Measurements from ENCODE around the gene AFF1. TPM values are rescaled to one million over a fixed set of nuclear protein-coding genes. Genes with fewer than 3 reads are reported as not detected.

The AFF1 gene
- total RNA-seq, 1 experiment from 2014 or later: 61.9 TPM

- BruUV-seq (replicated peaks): no TSS peak
- no peak for DNase-seq (ENCODE audit: unreplicated experiment)
- Mint-ChIP-seq H3K4me1 (ENCODE audit: insufficient read depth, unreplicated experiment) (no peaks in the 10 kb centered on the region), H3K27ac (ENCODE audit: low read depth, unreplicated experiment) (no peak overlapping the region), H3K9me3 (ENCODE audit: unreplicated experiment) (no peaks in the 10 kb centered on the region), H3K4me3 (ENCODE audit: unreplicated experiment) (no peak overlapping the region), H3K27me3 (ENCODE audit: insufficient read depth, unreplicated experiment) (no peaks in the 10 kb centered on the region), H3K36me3 (ENCODE audit: insufficient read depth, unreplicated experiment) (peaks cover 89% of the 10 kb centered on the region)
- CTCF ChIA-PET: interaction anchor here (1.3 kb wide), 1 partner anchor 17 kb away, joined by 3 read pairs; no protein-coding TSS in a partner anchor
- POLR2A ChIA-PET: interaction anchor here (2.5 kb wide), 1 partner anchor 187 kb away, joined by 7 read pairs; no protein-coding TSS in a partner anchor
- TF ChIP-seq, protein P1, sequence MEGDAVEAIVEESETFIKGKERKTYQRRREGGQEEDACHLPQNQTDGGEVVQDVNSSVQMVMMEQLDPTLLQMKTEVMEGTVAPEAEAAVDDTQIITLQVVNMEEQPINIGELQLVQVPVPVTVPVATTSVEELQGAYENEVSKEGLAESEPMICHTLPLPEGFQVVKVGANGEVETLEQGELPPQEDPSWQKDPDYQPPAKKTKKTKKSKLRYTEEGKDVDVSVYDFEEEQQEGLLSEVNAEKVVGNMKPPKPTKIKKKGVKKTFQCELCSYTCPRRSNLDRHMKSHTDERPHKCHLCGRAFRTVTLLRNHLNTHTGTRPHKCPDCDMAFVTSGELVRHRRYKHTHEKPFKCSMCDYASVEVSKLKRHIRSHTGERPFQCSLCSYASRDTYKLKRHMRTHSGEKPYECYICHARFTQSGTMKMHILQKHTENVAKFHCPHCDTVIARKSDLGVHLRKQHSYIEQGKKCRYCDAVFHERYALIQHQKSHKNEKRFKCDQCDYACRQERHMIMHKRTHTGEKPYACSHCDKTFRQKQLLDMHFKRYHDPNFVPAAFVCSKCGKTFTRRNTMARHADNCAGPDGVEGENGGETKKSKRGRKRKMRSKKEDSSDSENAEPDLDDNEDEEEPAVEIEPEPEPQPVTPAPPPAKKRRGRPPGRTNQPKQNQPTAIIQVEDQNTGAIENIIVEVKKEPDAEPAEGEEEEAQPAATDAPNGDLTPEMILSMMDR (IDR thresholded peaks at IDR 0.05; ENCODE audit: unreplicated experiment): no peak
- intact Hi-C loops (cut with micrococcal nuclease): no loop called here
Measured at GRCh38 chr4:87114245-87115062, 179.6 kb downstream of the AFF1 start.

GRCh38 chr4:87116231-87116630 is 181.4 kb downstream of the AFF1 start:
- TF ChIP-seq, protein P1 (IDR thresholded peaks at IDR 0.05; ENCODE audit: unreplicated experiment): no peak
- CTCF ChIA-PET: interaction anchor here (0.6 kb wide), 2 partner anchors 40 to 194 kb away, joined by 3 to 6 read pairs; no protein-coding TSS in a partner anchor
- Mint-ChIP-seq H3K36me3 (ENCODE audit: insufficient read depth, unreplicated experiment) (peaks cover 88% of the 10 kb centered on the region), H3K4me3 (ENCODE audit: unreplicated experiment) (no peak overlapping the region), H3K9me3 (ENCODE audit: unreplicated experiment) (no peaks in the 10 kb centered on the region), H3K27ac (ENCODE audit: low read depth, unreplicated experiment) (no peak overlapping the region), H3K27me3 (ENCODE audit: insufficient read depth, unreplicated experiment) (no peaks in the 10 kb centered on the region), H3K4me1 (ENCODE audit: insufficient read depth, unreplicated experiment) (peaks cover 15% of the 10 kb centered on the region)
- intact Hi-C loops (cut with micrococcal nuclease): no loop called here
- no peak for DNase-seq (ENCODE audit: unreplicated experiment)
- no TSS peak for BruUV-seq (replicated peaks)
- POLR2A ChIA-PET: interaction anchor here (0.6 to 0.9 kb wide), 2 partner anchors 10 to 210 kb away, joined by 3 read pairs; no protein-coding TSS in a partner anchor

- ChIA-PET POLR2A (interaction anchor here (0.8 to 5.8 kb wide), 3 partner anchors 13 to 111 kb away, joined by 3 to 43 read pairs (median 6); no protein-coding TSS in a partner anchor), CTCF (interaction anchor here (0.7 to 6.2 kb wide), 2 partner anchors 118 to 194 kb away, joined by 3 to 35 read pairs; no protein-coding TSS in a partner anchor)
- peaks cover 83% of the 10 kb centered on the region for H3K36me3 Mint-ChIP-seq (ENCODE audit: insufficient read depth, unreplicated experiment)
- no peak overlapping the region for H3K4me3 Mint-ChIP-seq (ENCODE audit: unreplicated experiment)
- no peak overlapping the region for H3K27ac Mint-ChIP-seq (ENCODE audit: low read depth, unreplicated experiment)
- intact Hi-C loops (cut with micrococcal nuclease): no loop called here
- no TSS peak for BruUV-seq (replicated peaks)
- TF ChIP-seq, protein P1 (IDR thresholded peaks at IDR 0.05; ENCODE audit: unreplicated experiment): no peak
- no peaks in the 10 kb centered on the region for H3K9me3 Mint-ChIP-seq (ENCODE audit: unreplicated experiment)
- H3K27me3 Mint-ChIP-seq (ENCODE audit: insufficient read depth, unreplicated experiment): no peaks in the 10 kb centered on the region
- peaks cover 24% of the 10 kb centered on the region for H3K4me1 Mint-ChIP-seq (ENCODE audit: insufficient read depth, unreplicated experiment)
- no peak for DNase-seq (ENCODE audit: unreplicated experiment)
Measured at GRCh38 chr4:87117051-87117731, 182.4 kb downstream of the AFF1 start.

- Mint-ChIP-seq H3K27me3 (ENCODE audit: insufficient read depth, unreplicated experiment) (no peaks in the 10 kb centered on the region), H3K4me1 (ENCODE audit: insufficient read depth, unreplicated experiment) (peaks cover 29% of the 10 kb centered on the region), H3K27ac (ENCODE audit: low read depth, unreplicated experiment) (no peak overlapping the region), H3K36me3 (ENCODE audit: insufficient read depth, unreplicated experiment) (peaks cover 78% of the 10 kb centered on the region), H3K4me3 (ENCODE audit: unreplicated experiment) (no peak overlapping the region), H3K9me3 (ENCODE audit: unreplicated experiment) (no peaks in the 10 kb centered on the region)
- TF ChIP-seq, protein P1 (IDR thresholded peaks at IDR 0.05; ENCODE audit: unreplicated experiment): no peak
- CTCF ChIA-PET: interaction anchor here (6.2 kb wide), 1 partner anchor 195 kb away, joined by 35 read pairs; no protein-coding TSS in a partner anchor
- DNase-seq (ENCODE audit: unreplicated experiment): no peak
- POLR2A ChIA-PET: interaction anchor here (2.2 to 5.8 kb wide), 2 partner anchors 14 to 112 kb away, joined by 6 to 43 read pairs; no protein-coding TSS in a partner anchor
- intact Hi-C loops (cut with micrococcal nuclease): no loop called here
- no TSS peak for BruUV-seq (replicated peaks)
Measured at GRCh38 chr4:87117732-87118075, 182.9 kb downstream of the AFF1 start.

All from MCF 10A (cell line).